Fibroblast of lung (primary cell): ENCODE measurements around the gene ALS2CL.

ENCODE experiments used
- CTCF ChIP-seq, 2 donors: IDR thresholded peaks in 1 of 2; conservative IDR thresholded peaks in 1 of 2; 1 replicate in 1 of 2; 2 replicates in 1 of 2; pipeline ENCODE4 v1.5.1; 2011 to 2012; ENCODE audit warnings: low read length in 2 of 2, control low read depth in 1 of 2, inconsistent platforms in 1 of 2, low read depth in 1 of 2, mild to moderate bottlenecking in 1 of 2
- EZH2 ChIP-seq: IDR thresholded peaks from 2 replicates; pipeline ENCODE4 v1.5.1; 2012; ENCODE audit warnings: low read length, control low read depth, mild to moderate bottlenecking; ENCODE audit errors: missing control alignments

- TF ChIP-seq CTCF (conservative IDR thresholded peaks at IDR 0.05 in 1 of 2, IDR thresholded peaks at IDR 0.05 in 1 of 2; ENCODE audit: low read depth in 1 of 2, low read length in 2 of 2) (no peak), EZH2 (no peak)
These were observed 23.3 kb upstream of the ALS2CL start for GRCh38 chr3:46716461-46717441.
